SKM-1 (cell line): ENCODE data around the gene YARS1.
A peak's percentile ranks its signal among the peaks of the same experiment; 100 is the strongest.
"Not testable (repeated sequence)": the region's sequence is repeated elsewhere in the genome, so short reads cannot be mapped to it uniquely, and the experiment has no call there.

ENCODE experiments used
- DNase-seq: peaks from one replicate; lab custom pipeline; 2025; ENCODE audit not compliant: unreplicated experiment; lab: John Stamatoyannopoulos, UW

YARS1 gene

DNA sequence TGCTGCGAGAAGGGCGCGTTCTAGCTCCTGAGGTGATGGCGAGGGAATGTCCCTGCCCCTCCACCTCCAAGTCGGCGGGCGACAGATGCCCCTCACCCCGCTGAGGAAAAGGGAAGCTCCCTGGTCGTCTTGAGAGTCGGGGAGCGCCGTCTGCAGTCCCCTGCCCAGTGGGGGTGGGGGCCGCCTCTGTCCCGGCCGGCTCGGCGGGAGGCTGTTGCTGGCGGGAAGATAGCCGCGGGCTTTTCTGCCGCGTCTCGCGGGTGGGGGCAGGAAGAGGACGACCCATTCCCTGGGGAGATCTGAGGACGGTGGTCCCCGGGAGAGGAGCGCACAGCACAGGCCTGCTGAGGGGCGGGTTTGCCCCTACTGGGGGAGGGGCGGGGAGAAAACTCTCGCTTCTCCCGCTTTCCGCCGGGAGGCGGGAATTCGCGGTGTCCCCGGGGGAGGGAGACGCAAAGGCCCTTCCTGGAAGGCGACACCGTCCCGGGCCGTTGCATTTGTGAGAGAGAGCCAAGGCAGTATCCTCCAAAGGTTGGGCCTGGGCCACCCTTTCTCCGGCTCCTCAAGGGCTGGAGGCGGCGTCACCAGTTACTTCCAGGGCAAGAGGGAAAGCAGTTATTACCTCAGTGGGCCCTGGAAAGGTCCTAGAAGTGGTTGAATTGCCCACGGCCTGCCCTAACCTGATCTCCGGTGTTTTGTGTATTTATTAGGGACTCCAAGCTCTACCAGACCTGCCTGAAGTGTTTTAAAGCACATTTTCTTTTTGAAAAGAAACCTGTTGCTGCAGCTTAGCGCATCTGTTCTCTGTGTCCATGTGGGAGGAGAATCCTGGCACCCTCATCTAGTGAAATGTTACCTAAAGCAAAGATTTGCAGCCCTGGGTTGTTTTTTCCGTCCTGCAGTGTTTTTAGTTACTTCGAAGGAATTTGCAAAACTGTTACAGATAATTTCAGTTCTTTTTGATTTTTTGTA, 943 bp upstream of the YARS1 start:
- DNase-seq = peak; percentile 32

DNA sequence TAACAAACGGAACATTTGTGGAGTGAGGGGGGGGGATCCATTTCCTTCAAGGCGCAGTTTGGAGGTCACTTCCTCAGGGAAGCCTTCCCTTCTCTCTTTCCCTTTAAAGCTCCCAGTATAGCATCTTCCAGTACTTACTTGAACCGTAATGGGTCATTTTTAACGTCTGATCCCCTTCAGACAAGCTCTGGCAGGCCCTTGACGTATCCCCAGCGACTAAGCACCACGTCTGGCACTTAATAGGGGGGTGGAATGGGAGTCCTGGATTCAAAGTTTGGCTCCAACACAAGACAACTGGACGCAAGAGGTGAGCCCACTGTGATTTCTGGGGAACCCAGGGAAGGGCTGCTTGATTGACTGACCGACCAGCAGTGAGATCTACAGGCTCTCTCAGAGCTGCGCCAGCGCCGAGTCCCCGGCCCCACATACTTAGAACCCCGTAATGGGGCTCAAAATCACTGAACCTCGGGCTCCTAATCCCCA, 441 bp downstream of the YARS1 start:
- DNase-seq = no peak

DNA sequence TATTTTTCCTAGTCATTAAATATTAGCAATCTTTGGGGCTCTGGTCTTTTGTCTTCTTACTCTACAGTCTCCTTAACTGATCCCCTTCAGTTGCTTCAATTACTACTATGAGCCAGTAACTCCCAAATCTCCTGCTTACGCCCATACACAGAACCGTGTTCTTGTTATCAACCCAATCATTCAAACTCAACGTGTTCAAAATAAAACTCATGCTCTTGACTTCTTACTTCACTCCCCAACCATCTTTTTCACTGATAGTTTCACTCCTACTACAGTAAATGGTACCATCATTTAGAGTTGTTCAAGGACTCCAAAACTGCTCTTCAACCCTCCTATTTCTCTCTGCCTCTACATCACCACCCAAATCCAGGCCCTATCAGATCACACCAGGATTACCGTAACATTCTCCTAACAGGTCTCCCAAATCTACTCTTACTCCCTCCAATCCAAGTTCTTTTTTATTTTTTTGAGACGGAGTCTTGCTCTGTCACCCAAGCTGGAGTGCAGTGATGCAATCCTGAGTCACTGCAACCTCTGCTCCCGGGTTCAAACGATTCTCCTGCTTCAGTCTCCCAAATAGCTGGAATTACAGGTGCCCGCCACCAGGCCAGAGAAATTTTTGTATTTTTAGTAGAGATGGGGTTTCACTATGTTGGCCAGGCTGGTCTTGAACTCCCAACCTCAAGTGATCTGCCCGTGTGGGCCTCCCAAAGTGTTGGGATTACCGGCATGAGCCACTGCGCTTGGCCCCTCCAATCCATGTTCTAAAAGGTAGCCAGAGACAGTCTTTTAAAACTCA, 3.0 kb downstream of the YARS1 start:
- DNase-seq = no peak

DNA sequence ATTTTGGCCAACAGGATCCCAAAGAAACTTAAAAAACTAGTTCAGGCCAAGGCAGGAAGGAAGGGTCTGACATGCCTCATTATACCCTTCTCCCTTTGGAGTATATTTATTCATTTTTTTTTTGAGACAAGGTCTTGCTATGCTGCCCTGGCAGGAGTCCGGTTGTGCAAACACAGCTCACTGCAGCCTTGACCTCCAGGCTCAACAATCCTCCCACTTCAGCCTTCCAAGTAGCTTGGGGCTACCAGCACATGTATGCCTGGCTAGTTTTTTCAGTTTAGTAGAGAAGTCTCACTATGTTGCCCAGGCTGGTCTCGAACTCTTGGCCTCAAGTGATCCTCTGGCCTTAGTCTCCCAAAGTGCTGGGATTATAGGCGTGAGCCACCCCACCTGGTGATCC, 5.2 kb downstream of the YARS1 start:
- DNase-seq = no peak

DNA sequence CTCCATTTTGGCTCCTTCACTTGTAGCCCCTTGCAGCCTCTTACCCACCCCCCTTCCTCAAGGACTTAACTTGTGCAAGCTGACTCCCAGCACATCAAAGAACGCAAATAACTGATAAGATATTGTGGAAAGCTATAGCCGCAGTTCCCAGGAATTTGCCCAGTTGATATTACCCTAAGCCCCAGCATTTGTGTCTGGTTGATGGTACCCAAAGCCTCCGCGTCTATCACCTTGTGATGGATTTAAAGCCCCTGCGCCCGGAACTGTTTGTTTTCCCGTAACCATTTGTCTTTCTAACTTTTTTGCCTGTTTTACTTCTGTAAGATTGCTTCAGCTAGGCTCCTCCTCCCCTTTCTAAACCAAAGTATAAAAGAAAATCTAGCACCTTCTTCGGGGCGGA, 5.9 kb downstream of the YARS1 start:
- no peak for DNase-seq

DNA sequence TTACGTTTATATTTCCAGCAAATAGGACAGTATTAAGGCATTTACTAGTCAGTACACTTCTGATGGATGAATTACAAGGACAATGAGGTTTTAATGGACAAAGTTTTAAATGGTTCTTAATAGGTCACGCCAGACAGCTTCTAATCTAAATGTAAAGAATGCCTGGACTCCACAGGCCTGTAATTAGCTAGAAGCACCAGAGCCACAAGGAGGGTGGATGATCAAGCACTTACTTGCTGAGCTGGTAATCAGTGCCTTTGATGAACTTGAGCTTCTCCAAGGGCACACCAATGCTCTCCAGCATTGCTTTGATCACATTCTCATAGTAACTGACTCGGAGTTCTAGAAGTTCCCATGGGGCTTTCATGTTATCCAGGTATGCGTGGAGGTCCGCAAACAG, 6.8 kb downstream of the YARS1 start:
- no peak for DNase-seq

DNA sequence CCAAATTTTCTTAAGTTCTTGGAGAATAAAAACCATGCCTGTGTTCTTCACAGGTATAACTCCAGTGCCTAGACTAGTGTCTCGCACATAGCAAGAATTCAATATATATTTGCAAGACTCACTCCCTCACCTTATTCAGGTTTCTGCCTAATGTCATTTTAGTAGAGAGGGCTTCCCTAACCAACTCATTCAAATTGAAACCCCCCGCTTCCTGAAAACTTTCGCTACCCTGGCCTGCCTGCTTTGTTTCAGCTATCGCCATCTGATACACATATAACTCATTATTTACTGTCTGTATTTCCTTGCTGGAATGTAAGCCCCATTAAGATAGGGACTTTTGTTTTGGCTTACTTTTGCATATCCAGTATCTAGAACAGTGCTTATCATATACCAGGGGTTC, 8.6 kb downstream of the YARS1 start:
- no peak for DNase-seq

DNA sequence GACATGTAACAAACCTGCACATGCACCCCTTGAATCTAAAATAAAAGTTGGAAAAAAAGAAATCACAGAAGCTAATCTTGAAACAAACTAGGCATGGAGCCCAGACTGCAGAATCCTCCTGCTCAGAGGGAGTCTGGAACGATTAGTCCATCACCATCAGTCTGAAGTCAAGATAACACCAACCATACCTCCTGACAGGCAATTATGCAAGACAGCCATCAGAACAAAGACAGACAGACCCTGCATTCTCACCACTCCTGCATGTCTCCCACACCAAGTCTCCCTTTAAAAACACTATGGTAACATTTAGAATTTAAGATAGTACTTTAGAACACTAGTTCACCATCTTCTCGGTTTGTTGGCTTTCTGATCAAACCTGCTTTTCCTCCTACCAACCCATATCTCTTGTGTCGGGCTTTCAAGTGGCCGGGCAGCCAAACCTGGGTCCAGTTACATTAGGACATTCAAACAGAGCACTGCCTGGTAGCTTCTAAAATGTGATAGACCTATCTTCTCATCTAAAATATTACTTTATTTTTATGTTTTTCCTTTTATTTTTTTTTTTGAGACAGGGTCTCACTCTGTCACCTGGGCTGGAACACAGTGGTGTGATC, 10.1 kb downstream of the YARS1 start:
- no peak for DNase-seq

DNA sequence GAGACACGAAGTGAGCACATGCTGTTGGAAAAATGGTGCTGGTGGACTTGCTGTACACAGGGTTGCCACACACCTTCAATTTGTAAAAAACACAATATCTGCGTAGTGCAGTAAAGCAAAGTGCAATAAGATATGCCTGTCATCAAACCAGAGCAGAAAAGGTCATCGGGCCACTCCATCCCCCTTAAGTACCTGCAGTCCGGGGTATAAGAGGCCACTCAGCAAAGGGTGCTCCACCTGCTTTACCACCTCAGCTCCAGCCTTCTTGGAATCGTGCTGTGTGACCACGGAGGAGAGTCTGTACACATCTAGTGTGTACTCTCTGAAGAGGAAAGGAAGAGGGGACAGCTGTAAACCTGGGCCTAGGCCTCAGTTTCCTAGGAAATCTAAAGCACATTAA, 10.9 kb downstream of the YARS1 start:
- DNase-seq = no peak

DNA sequence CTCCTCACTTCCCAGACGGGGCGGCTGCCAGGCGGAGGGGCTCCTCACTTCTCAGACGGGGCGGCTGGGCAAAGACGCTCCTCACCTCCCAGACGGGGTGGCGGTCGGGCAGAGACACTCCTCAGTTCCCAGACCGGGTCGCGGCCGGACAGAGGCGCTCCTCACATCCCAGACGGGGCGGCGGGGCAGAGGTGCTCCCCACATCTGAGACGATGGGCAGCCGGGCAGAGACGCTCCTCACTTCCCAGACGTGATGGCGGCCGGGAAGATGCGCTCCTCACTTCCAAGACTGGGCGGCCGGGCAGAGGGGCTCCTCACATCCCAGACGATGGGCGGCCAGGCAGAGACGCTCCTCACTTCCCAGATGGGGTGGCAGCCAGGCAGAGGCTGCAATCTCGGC, 12.7 kb downstream of the YARS1 start:
- not testable (repeated sequence) for DNase-seq

DNA sequence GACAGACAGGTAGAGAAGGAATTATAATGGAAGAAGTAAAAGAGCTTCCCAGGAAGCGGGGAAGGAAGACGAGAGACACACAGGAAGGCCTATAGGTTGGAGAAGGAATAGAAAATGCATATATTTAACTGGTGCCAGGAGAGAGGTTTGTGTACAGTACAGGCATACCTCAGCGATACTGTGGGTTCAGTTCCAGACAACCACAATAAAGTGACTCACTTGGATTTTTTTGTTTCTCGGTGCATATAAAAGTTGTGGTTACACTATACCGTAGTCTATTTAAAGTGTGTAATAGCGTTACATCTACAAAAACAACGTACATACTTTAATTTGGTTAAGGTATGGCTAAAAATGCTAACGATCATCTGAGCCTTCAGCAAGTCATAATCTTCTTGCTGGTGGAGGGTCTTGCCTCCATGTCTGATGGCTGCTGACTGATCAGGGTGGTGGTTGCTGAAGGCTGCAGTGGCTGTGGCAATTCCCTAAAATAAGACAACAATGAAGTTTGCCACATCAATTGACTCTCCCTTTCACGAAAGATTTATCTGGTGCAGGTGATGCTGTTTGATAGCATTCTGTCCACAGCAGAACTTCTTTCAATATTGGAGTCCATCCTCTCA, 16.0 kb downstream of the YARS1 start:
- DNase-seq = no peak

DNA sequence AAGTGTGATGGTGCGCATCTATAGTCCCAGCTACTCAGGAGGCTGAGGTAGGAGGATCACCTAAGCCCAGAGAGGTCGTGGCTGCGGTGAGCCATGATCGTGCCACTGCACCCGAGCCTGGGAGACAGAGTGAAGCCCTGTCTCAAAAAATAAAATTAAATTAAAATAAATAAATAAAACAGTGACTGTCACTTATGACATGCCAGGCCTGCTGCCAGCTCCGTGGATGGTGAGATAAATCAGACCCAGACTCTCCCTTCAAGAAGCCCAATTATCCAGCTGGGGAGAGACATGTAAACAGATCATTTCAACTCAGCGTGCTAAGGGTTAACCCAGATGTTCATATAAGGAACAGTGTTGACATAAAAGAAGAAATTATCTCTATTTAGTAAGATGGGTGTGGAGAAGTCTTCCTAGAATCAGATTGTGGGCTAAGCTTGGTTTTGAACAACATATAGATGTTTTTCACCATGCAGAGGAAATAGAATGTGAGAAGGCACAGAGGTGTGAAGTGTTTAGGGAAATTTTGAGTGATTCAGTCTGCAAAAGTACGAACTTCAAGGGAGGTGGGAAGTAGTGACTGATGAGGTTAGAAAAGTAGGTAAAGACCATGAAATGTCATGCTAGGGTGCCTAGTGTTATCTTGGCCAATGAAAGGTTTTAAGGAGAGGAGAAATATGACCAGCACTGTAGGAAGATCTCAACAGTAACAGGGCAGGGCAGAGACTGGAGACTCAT, 18.3 kb downstream of the YARS1 start:
- no peak for DNase-seq

DNA sequence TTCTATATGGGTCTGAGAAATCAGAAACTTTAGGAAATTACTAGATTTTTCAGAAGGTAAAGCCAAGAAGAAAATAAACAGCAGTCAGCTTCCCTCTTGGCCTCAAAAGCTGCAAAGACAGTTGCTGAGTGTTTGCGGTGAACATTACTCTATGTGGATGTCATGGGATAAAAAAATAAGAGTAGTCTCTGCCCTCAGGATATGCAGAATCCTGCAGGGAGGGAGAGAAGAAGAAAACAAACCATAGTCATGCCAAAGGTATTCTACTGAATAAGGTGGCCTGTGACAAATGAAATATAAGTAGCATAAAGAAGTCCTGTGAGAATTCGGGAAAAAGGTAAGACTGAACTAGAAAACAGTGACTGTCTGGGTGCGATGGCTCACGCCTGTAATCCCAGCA, 19.0 kb downstream of the YARS1 start:
- DNase-seq = no peak

DNA sequence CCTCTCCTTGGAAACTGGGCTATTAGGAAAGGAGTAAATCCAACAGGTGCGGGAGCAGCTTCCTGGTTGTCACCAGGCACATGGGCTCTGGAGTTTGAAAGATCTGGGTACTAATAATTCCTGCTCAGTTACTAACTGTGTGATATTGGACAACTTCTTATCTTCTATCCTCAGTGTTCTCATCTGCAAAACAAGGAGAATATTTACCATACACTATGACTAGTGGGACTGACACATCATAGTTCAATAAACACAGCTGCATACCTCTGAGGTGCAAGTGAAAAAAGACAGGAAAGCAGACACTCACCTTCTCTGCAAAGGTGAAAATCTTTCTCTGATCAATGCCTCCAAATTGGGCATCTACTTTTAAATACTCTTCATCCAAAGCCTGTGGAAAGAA, 19.7 kb downstream of the YARS1 start:
- no peak for DNase-seq

DNA sequence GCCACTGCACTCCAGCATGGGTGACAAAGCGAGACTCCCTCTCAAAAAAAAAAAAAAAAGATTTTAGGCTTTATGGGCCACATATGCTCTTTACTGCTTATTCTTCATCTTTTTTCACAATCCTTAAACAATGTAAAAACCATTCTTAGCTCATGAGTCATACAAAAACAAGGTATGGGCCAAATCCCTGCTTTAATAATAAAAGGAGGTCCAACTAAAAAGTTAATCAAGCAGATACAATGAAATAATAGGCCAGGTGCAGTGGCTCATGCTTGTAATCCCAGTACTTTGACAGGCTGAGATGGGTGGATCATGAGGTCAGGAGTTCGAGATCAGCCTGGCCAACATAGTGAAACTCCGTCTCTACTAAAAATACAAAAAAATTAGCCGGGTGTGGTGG, 21.4 kb downstream of the YARS1 start:
- not testable (repeated sequence) for DNase-seq

DNA sequence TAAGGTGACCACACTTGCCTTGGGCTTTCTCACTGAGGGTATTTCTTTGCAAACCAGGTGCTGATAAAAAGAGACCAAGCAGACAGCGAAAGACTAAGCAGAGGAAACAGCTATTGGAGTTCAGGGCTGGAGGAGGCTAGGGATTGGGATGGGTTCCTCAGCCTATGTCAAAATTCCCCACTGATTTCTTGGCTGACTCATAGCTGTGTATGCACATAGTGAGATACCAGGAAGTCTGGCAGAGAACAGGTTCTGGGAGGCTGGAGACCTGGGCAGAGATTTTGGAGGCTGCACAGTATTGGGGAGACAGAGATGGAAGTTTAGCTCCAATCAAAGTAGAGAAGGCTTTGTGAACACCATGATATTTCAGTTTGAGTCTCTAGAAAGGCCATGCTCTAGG, 25.3 kb downstream of the YARS1 start:
- no peak for DNase-seq

DNA sequence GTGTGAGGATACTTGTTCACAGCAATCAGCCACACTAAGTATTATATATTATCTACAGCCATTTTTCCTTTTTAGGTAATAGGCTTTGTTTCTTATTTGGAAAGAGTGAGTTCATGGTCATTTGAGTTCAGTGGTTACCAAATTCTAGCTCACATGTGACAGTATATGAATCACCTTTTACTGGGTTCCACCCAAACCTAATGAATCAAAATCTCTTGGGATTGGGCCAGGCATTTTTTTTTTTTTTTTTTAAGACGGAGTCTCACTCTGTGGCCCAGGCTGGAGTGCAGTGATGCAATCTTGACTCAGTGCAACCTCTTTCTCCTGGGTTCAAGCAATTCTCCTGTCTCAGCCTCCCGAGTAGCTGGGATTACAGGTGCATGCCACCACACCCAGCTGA, 27.8 kb downstream of the YARS1 start:
- not testable (repeated sequence) for DNase-seq

DNA sequence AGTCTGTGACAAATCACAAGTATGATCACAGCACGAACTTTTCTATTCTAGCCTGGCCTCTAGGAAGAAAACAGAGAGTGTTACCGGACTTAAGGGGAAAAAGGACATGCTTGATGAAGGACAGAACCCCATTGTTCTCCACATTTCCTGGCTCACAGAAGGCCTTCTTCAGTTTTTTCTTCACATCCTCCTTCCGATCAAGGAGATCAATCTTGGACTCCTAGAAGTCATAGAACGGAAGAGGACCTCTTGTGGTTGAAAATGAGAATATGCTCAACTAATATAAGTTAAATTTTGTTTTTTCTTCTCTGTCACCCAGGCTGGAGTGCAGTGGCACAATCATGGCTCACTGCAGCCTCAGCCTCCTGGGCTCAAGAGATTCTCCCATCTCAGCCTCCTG, 30.3 kb downstream of the YARS1 start:
- no peak for DNase-seq

DNA sequence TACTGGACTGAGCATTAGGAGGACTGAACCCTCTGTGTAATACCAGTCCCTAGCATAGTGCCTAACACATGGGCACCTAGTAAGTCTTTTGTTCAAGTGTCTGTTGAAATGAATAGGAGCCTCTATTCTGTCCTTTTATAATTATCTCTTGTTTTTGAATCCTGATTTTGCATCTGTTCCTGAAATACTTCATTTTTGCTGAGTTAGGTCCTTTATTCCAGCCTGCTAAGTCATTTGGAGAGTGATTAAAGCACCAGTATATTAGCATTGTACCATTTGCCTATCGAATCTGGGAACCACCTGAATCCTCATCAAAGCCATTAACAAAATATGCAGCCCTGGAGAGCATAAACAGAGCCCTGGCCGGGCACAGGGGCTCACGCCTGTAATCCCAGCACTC, 32.3 kb downstream of the YARS1 start:
- DNase-seq = no peak

DNA sequence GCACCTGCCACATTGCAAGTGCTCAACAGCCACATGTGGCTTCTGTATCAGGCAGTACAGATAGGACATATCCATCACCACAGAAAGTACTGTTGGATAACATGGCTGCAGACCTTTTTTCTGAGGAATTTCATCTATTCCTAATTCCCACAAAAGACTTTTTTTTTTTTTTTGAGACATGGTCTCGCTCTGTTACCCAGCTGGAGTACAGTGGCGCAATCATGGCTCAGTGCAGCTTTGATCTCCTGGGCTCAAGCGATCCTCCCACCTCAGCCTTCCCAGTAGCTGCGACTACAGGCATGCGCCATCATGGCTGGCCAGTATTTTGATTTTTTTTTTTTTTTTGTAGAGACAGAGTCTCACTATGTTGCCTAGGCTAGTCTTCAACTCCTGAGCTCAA, 33.3 kb downstream of the YARS1 start:
- no peak for DNase-seq
